Mesothelial cell of epicardium (in vitro differentiated cells): ENCODE results near the gene BLZF1. TPM values are rescaled to one million over a fixed set of nuclear protein-coding genes. Genes with fewer than 3 reads are reported as not detected.
"Not testable (repeated sequence)": the region's sequence is repeated elsewhere in the genome, so short reads cannot be mapped to it uniquely, and the experiment has no call there.

ENCODE experiments used
- DNase-seq, 2 experiments: peaks; one replicate each; pipeline ENCODE4 v3.0.0; 2021; ENCODE audit warnings: low spot score in 2 of 2; ENCODE audit not compliant: unreplicated experiment in 2 of 2
- H3K27ac Mint-ChIP-seq: 2 replicates; pipeline ENCODE4 v1.8.0; 2021; ENCODE audit warnings: mixed read lengths
- H3K27me3 Mint-ChIP-seq: 2 replicates; pipeline ENCODE4 v1.8.0; 2021; ENCODE audit warnings: low read depth, mixed read lengths
- H3K36me3 Mint-ChIP-seq: 2 replicates; pipeline ENCODE4 v1.8.0; 2021; ENCODE audit warnings: mixed read lengths
- H3K4me1 Mint-ChIP-seq: 2 replicates; pipeline ENCODE4 v1.8.0; 2021; ENCODE audit warnings: mixed read lengths
- H3K4me3 Mint-ChIP-seq: 2 replicates; pipeline ENCODE4 v1.8.0; 2021; ENCODE audit warnings: mild to moderate bottlenecking, moderate library complexity, mixed read lengths
- H3K9me3 Mint-ChIP-seq: 2 replicates; pipeline ENCODE4 v1.8.0; 2021; ENCODE audit warnings: mixed read lengths
- total RNA-seq: library from RNA; stranded (reverse); gene quantifications from 3 replicates; pipeline ENCODE4 v1.2.1, GENCODE V29; 2021
- TF ChIP-seq, protein P1 (sequence below): fragments of 200-600 bp; sonication (generic); IDR thresholded peaks from one replicate; pipeline ENCODE4 v1.5.0; 2021; ENCODE audit warnings: antibody characterized with exemption; ENCODE audit not compliant: unreplicated experiment

Gene BLZF1
- total RNA-seq, 1 donor from 2014 or later, result 21.5 TPM

- no peak overlapping the region for H3K4me3 Mint-ChIP-seq
- H3K27me3 Mint-ChIP-seq, result no peaks in the 10 kb centered on the region
- H3K27ac Mint-ChIP-seq, result no peak overlapping the region
- H3K9me3 Mint-ChIP-seq, result no peaks in the 10 kb centered on the region
- H3K4me1 Mint-ChIP-seq, result no peaks in the 10 kb centered on the region
- DNase-seq, result no peak
- TF ChIP-seq, protein P1, sequence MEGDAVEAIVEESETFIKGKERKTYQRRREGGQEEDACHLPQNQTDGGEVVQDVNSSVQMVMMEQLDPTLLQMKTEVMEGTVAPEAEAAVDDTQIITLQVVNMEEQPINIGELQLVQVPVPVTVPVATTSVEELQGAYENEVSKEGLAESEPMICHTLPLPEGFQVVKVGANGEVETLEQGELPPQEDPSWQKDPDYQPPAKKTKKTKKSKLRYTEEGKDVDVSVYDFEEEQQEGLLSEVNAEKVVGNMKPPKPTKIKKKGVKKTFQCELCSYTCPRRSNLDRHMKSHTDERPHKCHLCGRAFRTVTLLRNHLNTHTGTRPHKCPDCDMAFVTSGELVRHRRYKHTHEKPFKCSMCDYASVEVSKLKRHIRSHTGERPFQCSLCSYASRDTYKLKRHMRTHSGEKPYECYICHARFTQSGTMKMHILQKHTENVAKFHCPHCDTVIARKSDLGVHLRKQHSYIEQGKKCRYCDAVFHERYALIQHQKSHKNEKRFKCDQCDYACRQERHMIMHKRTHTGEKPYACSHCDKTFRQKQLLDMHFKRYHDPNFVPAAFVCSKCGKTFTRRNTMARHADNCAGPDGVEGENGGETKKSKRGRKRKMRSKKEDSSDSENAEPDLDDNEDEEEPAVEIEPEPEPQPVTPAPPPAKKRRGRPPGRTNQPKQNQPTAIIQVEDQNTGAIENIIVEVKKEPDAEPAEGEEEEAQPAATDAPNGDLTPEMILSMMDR, result no peak
- H3K36me3 Mint-ChIP-seq, result peaks cover 42% of the 10 kb centered on the region
Observed at GRCh38 chr1:169387399-169387798, 19.4 kb downstream of the BLZF1 start.

GRCh38 chr1:169390303-169390702 lies 22.3 kb downstream of the BLZF1 start:
- Mint-ChIP-seq H3K9me3 (no peaks in the 10 kb centered on the region), H3K4me3 (no peak overlapping the region), H3K27me3 (no peaks in the 10 kb centered on the region), H3K27ac (no peak overlapping the region), H3K4me1 (no peaks in the 10 kb centered on the region), H3K36me3 (peaks cover 52% of the 10 kb centered on the region)
- no peak for DNase-seq
- TF ChIP-seq, protein P1, result no peak

- DNase-seq, result no peak
- Mint-ChIP-seq H3K4me3 (no peak overlapping the region), H3K9me3 (no peaks in the 10 kb centered on the region), H3K27me3 (no peaks in the 10 kb centered on the region), H3K27ac (no peak overlapping the region), H3K36me3 (peaks cover 53% of the 10 kb centered on the region), H3K4me1 (no peaks in the 10 kb centered on the region)
- TF ChIP-seq, protein P1, result no peak
Observed at GRCh38 chr1:169392406-169392805, 24.4 kb downstream of the BLZF1 start.

- H3K4me1 Mint-ChIP-seq, result no peaks in the 10 kb centered on the region
- H3K9me3 Mint-ChIP-seq, result peaks cover 20% of the 10 kb centered on the region
- peaks cover 56% of the 10 kb centered on the region for H3K36me3 Mint-ChIP-seq
- no peak for DNase-seq
- H3K27ac Mint-ChIP-seq, result no peak overlapping the region
- H3K4me3 Mint-ChIP-seq, result no peak overlapping the region
- TF ChIP-seq, protein P1, result no peak
- no peaks in the 10 kb centered on the region for H3K27me3 Mint-ChIP-seq
Observed at GRCh38 chr1:169395955-169396354, 28.0 kb downstream of the BLZF1 start.

DNA sequence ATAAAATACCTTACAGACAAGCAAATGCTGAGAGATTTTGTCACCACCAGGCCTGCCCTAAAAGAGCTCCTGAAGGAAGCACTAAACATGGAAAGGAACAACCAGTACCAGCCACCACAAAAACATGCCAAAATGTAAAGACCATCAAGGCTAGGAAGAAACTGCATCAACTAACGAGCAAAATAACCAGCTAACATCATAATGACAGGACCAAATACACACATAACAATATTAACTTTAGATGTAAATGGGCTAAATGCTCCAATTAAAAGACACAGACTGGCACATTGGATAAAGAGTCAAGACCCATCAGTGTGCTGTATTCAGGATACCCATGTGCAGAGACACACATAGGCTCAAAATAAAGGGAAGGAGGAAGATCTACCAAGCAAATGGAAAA lies 34.6 kb downstream of the BLZF1 start:
- not testable (repeated sequence) for H3K4me3 Mint-ChIP-seq, H3K27me3 Mint-ChIP-seq, DNase-seq, H3K27ac Mint-ChIP-seq, H3K4me1 Mint-ChIP-seq
- Mint-ChIP-seq H3K36me3 (peaks cover 52% of the 10 kb centered on the region), H3K9me3 (peaks cover 66% of the 10 kb centered on the region)

DNA sequence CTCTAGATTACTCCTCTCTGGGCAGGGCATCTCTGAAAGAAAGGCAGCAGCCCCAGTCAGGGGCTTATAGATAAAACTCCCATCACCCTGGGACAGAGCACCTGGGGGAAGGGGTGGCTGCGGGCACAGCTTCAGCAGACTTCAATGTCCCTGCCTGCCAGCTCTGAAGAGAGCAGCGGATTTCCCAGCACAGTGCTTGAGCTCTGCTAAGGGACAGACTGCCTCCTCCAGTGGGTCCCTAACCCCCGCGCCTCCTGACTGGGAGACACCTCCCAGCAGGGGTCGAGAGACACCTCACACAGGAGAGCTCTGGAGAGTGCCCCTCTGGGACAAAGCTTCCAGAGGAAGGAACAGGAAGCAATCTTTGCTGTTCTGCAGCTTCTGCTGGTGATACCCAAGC lies 40.3 kb downstream of the BLZF1 start:
- Mint-ChIP-seq H3K36me3 (peaks cover 31% of the 10 kb centered on the region), H3K9me3 (peaks cover 69% of the 10 kb centered on the region)
- H3K4me1 Mint-ChIP-seq, H3K4me3 Mint-ChIP-seq, DNase-seq, H3K27me3 Mint-ChIP-seq, H3K27ac Mint-ChIP-seq: not testable (repeated sequence)

DNA sequence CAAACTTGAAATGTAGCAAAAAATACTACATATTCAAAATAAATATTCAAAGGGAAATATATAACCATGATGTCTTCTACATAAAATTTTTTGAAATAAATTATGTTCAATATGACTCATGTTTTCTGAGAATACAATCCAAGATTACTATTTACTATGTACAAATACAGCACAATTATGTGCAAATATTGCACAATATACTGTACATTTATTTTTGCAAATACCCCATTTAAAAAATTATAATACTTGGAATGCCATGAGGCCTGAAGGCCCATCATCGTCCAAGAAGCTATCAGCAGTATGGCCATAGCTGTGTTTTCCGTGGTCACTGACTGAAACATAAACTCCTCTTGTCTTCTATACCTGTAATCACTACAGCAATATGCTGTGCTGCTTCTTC lies 47.0 kb downstream of the BLZF1 start:
- H3K27ac Mint-ChIP-seq, result no peak overlapping the region
- no peak for DNase-seq
- TF ChIP-seq, protein P1, result no peak
- H3K4me1 Mint-ChIP-seq, result no peaks in the 10 kb centered on the region
- H3K27me3 Mint-ChIP-seq, result no peaks in the 10 kb centered on the region
- H3K4me3 Mint-ChIP-seq, result no peak overlapping the region
- peaks cover 30% of the 10 kb centered on the region for H3K9me3 Mint-ChIP-seq
- H3K36me3 Mint-ChIP-seq, result peaks cover 17% of the 10 kb centered on the region
